Erythroblast (primary cell): ENCODE results near the gene GRM8.

ENCODE experiments used
- DNase-seq, 2 experiments: peaks; one replicate each; lab custom pipeline; 2025; lab: John Stamatoyannopoulos, UW
- GATA1 ChIP-seq: IDR thresholded peaks from 2 replicates; pipeline ENCODE4 v1.6.1; 2011; ENCODE audit warnings: low read depth, mild to moderate bottlenecking, control low read depth, low read length, moderate library complexity
- POLR2A ChIP-seq: IDR thresholded peaks from 2 replicates; pipeline ENCODE4 v1.6.1; 2011; ENCODE audit warnings: mild to moderate bottlenecking, low read length

Gene GRM8

DNA sequence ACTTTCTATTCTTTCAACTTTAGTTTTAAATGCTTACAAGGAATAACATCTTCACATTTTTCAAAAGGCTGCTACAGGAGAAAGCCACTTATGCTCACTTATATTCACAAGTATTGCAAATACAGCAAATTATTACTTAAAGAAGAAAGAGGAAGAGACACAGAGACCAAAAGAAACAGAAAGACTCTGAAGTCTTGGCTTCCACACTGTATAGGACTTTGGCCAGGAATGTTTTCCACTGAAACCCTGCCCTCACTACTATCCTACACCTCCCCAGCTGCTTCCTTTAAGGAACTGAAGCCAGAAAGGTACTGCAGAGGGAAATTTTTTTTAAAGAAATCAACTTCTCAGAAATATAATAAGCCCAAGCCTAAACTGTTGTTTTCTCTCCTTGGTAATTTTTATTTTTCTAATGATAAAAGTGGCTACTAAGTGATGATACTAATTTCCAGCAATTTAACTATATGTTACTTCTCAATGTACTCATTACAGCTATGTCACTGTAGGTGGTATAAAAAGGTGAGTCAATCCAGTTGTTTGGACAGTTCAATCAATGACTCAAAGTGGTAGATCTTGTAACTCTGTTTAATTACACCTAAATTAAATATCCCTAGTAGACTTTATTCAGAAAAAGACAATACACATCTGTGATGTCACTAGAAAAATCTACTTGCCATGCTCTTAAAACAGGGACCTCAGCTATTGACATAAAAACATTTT, 231.6 kb downstream of the GRM8 start:
- no peak for DNase-seq
- TF ChIP-seq POLR2A: no peak
- no peak for TF ChIP-seq GATA1

DNA sequence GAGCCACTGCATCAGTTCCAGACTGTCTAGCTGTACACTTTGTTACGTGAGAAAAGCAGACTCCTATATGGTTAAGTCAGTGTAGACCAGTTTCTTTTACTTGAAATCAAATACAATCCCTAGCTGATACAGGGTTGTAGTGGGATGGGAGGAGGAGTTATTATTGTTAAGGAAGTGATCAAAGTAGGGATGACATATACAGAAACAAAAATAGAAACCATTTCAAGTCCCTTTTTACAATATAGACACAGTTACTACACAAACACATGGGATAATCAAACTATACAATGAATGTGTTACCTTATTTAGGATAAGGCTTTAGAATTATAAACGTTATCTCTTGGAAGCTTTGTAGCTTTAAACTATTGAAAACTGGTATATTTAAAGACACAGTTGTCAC, 233.9 kb downstream of the GRM8 start:
- TF ChIP-seq POLR2A (no peak), GATA1 (no peak)
- no peak for DNase-seq

DNA sequence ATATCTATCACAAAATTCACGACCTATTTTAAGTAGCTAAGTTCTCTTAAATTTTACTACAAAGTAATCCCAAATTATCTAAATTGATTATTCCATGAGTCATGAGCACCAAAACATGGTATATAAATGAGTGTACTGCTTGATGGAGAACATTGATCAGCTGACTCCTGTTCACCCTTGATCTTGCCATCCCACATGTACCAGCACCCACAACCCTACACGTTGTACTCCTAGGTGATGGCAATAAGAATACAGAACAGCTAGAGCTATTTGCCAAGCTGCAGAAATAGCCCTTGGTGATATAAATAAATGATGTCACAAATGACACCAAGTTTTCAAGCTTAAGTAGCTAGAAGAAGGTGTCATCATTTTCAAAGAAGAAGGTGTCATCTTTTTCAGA, 235.5 kb downstream of the GRM8 start:
- TF ChIP-seq POLR2A: no peak
- no peak for TF ChIP-seq GATA1

DNA sequence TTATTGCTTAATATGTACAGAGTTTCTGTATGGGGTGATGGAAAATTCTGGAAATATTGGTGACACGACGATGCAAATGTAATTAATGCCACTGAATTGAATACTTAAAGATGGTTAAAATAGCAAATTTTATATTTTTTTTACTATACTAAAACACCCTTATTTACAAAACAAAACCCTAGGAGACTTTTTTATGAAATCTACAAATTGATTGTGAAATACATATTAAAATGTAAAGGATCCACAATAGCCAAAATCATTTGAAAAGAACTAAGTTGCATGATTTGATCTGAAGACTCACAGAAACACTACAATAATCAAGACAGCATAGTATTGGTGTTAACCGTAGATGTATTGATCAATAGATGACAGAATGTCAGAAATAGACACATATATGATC, 252.0 kb downstream of the GRM8 start:
- no peak for DNase-seq
- TF ChIP-seq POLR2A: no peak
- no peak for TF ChIP-seq GATA1

More for the DNA sequence above, 235.5 kb downstream of the GRM8 start:
- DNase-seq: no peak

DNA sequence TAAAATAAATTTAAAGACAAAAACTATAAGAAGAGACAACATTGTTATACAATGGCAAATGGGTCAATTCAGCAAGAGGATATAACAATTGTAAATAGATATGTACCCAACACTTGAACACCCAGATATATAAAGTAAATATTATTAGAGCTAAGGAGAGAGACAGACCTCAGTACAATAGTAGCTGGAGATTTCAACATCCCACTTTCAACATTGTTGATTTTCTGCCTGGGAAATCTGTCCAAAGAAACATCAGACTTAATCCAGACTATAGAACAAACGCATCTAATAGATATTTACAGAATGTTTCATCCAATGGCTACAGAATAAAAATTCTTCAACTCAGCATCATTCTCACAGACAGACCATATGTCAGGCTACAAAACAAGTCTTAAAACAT, 256.1 kb downstream of the GRM8 start:
- DNase-seq: no peak
- TF ChIP-seq GATA1 (no peak), POLR2A (no peak)

DNA sequence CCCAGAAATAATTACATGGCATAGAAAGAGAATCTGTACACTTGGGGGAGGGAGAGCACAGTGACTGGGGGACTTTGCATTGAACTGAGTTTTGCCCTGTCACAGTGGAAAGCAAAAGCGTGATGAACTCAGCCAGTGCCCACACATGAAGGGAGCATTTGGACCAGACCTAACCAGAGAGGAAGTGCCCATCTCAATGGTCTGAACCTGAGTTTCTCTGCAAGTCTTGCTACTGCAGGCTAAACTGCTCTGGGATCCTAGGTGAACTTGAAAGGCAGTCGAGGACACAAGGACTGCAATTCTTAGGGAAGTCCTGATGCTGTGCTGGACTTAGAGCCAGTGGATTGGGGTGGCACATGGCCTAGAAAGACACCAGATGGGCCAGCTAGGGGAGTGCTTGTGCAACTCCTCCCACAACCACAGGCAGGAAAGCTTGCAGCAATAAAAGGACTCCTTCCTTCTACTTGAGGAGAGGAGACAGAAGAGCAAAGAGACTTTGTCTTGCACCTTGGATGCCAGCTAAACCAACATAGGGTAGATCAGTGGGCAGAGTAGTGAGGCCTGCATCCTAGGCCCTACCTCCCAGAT, 259.0 kb downstream of the GRM8 start:
- DNase-seq: no peak
- TF ChIP-seq POLR2A (no peak), GATA1 (no peak)

DNA sequence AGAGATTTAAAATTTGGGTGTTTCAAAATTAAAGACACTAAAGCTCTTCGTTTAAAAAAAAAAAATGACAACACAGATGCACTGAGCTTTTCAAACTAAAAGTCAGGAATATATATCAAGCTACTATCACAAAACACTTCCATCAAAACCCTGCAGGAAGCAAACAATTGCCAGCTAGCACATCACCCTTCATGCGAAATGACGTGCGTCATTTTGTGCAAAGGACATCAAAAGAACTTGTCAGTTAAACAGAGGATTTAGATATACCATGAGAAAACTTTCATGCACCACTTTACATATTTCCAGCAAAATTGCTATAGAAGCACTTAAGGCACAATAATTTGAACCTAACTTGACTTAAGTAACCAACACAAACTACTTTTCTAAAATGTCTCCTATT, 264.7 kb downstream of the GRM8 start:
- TF ChIP-seq POLR2A (no peak), GATA1 (no peak)

DNA sequence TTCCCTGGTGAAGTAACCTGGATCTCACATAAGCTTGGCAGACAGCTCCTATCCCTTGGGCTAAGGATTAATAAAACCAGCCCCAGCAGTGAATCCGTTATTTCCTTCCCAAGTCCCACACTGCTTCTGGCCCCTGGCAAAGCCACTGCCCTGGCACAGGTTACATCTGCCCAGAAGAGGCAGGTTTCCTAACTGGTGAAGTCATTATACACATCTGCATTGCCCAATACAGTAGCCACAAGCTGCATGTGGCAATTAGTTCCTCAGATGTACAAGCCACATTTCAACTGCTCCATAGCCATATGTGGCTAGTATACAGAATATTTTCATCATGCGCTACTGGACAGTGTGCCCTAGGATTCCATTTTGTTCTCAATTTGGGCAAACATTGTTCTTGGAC, 273.0 kb downstream of the GRM8 start:
- DNase-seq: no peak
- TF ChIP-seq GATA1 (no peak), POLR2A (no peak)

More for the DNA sequence above, 264.7 kb downstream of the GRM8 start:
- DNase-seq: no peak

DNA sequence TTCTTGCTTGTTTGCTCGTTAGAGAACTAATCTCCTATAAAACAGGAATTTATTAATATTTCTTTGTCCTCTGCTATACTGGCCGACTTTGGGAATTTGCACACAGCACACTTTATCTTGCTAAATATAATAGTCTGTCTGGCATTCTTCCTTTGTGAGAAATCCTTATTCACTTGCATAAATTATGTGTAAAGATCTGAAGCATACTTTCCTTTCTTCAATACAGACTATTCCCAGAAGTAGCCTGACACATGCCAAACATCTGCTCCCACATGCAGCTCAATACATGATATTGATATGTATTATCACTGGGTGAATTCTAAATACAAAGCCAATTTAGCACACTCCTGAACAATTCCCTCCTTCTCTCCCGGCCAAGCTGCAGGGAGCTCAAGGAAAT, 273.9 kb downstream of the GRM8 start:
- DNase-seq: no peak
- TF ChIP-seq POLR2A: no peak
- TF ChIP-seq GATA1: no peak

DNA sequence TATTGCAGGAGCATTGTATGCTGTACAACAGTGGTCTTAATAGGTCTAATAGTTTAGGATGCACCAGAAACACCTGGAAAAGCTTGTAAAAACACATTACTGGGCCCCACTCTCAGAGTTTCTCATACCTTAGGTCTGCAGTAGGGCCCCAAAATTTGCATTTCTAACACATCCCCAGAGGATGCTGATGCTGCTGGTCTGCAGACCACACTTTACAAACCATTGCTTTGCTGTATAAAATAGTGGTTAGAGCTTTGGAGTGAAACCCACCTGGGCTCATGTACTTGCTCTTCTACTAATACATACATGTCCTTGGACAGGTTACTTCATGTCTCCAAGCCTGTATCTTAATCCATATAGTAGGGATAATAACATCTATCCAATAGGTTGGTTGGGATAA, 279.7 kb downstream of the GRM8 start:
- no peak for DNase-seq
- TF ChIP-seq POLR2A (no peak), GATA1 (no peak)

DNA sequence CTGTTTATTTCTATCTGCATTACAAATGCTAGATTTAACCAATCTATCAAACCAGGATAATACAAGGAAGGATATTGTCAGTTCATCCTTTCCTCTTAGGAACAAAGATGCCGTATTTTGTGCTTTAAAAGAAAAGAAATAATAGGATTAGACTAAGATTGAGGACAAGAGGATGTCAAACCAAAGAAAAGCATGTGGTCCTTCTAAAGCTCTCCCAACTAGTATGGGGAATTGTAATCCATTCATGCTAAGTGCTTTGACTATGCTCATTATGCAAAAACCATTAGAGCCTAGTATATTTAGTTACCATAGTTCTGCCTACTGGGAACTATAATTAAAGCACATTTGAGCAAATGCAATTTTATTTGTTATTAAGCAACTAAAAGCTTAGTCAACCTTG, 280.2 kb downstream of the GRM8 start:
- TF ChIP-seq GATA1 (no peak), POLR2A (no peak)

DNA sequence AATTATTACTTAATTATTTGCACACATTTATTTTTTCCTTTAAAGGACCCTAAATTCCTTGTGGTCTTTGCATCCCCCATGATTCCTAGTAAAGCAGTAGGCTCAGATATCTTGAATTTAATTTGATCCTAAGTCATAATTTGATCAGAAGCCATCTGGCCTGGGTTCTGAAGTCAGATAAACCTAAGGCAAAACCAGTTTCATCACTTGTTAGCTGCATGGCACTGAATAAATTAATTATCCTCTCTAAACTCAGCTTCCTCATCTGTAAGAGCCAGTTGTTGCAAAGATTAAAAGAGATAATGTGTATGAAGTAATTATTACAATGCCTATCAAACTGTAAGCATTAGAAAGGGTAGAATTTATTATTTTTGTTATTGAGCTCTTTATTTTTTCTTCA, 293.1 kb downstream of the GRM8 start:
- no peak for TF ChIP-seq GATA1
- TF ChIP-seq POLR2A: no peak

More for the DNA sequence above, 280.2 kb downstream of the GRM8 start:
- DNase-seq: no peak

DNA sequence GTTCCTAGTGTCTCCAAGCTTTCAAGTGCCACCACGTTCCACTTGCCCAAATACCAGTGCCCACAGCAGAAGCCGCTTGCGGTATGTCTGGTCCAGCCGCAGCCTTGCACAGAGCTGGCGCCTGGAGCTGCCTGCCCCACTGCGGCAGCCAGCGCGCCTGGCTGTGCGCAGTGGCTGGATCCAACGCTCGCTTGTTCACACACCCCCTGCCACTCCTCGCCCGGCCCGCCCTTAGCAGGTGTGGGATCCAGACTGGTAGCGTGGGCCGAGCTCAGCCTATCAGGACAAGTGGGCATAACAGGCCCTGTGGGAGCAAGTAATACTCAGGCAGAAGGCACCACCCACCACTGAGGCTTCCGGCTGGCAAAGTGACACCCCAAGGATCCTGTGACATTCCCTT, 294.4 kb downstream of the GRM8 start:
- no peak for TF ChIP-seq POLR2A
- no peak for DNase-seq

More for the DNA sequence above, 293.1 kb downstream of the GRM8 start:
- no peak for DNase-seq

DNA sequence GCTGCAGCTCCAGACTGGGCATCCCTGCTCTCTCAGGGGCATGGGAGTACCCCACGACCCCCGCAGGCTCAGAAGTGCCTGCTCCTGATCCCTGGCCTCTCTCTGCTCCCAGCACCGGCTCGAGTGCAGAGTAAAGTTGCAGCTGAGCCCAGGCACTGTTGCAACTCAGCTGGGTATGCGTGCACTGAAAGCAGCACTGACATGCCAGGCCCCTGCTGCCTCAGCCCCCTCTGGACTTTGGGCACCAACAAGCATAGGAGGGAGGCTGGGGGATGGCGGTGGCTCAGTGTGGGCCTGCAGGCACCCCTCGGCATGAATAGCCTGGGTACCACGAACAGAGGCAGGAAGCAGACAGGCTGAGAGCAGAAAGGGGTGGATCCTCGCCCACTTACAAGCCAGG, 295.3 kb downstream of the GRM8 start:
- TF ChIP-seq POLR2A (no peak), GATA1 (no peak)
- no peak for DNase-seq

DNA sequence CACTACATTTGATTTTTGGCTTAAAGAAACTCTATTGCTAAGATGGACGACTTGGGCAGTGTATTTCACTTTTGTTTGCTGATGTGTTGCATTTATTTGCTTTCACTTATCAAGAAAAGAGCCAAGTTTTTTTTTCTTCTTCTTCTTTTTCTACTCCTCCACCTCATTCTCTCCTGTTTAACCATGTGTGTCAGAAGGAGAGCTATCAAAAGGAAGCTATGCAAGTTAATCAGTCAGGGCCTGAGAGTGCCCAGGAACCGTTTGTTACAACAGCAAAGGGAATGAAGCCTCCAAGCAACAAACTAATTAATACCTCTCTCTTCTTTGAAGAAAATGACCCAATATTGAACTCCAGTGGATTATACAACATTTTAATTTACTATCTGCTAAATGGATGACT, 299.3 kb downstream of the GRM8 start:
- no peak for DNase-seq
- no peak for TF ChIP-seq GATA1
- no peak for TF ChIP-seq POLR2A
